Activated CD8-positive, alpha-beta memory T cell treated with anti-CD3 and anti-CD28 coated beads for 24 hours (primary cell): ENCODE results near the gene FBXO40.

ENCODE experiments used
- DNase-seq: peaks from one replicate; pipeline ENCODE4 v3.0.0-alpha.2; 2020

FBXO40 gene

DNA sequence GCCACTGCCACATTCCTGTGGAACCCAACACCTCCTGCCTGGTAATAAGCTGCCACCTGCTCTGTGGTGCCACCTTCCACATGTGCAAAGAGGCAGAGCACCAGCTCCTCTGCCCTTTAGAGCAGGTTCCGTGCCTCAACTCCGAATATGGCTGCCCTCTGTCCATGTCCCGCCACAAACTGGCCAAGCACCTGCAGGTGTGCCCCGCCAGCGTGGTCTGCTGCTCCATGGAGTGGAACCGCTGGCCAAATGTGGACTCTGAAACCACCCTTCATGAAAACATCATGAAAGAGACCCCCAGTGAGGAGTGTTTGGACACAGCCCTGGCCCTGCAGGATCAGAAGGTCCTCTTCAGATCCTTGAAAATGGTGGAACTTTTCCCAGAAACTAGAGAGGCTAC is 28.3 kb downstream of the FBXO40 start:
- DNase-seq = no peak

DNA sequence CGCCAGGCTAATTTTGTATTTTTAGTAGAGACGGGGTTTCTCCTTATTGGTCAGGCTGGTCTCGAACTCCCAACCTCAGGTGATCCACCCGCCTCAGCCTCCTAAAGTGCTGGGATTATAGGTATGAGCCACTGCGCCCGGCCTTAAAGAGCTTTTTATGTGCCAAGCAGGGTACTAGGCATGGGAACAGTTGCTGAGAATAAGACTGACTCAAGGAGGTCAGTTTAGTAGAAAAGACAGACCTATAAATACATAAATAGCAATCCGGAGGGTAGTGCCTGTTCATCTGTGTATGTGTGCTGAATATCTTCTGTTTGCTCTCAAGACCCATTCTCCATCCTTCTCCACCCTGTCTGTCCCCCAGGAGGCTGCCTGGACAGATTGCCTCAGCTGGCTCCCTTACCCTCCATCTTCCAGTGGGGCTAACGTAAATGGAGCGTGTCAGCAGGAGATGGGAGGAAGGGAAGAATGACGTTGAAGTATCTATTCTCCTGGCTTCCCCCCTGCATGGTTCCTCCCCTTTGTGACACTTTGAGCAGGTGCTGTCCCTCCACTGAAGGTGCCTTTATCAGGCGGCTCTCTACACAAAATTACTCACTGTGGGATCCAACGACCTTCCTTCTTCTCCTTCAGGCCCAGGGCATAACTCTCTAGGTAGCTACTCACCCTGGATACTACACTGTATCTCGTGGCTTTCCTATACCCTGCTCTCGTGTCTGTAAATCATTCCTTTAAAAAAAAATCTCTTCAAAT is 31.1 kb downstream of the FBXO40 start:
- DNase-seq = no peak

DNA sequence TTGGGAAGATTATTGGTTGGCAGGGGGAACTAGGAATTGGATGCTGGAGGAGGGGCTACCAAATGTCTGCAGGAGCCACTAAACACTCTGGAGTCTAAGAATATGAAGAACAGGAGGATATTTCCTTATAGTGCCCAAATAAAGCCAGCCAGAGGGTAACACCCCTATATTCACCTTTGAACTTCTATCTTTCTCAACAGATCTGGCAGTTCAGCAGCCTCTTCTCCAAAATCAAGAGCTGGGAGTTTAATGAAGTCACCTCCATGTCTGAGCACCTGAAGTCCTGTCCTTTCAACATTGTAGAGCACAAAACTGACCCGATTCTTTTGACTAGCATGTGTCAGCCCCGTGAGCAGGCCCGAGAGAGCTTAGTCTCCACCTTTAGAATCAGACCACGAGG is 33.3 kb downstream of the FBXO40 start:
- DNase-seq = no peak

DNA sequence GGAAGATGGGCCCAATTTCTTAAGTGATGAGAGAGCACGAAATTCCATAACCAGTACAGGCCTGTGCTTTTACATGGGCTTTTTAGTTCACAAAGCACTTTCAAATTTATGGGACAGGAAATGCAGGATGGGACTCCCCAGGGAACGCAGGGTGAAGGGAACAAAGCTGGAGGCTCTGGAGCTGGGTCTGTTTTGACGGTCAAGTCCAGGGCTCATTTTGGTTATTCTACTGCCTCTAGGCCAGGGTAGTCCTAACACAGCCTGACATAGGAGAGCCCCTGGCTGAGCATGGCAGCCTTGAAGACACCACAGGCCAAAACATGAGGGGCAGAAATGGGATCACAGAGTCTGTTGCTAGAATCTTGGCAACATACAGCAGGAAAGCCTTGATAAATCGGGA is 34.0 kb downstream of the FBXO40 start:
- DNase-seq = no peak

DNA sequence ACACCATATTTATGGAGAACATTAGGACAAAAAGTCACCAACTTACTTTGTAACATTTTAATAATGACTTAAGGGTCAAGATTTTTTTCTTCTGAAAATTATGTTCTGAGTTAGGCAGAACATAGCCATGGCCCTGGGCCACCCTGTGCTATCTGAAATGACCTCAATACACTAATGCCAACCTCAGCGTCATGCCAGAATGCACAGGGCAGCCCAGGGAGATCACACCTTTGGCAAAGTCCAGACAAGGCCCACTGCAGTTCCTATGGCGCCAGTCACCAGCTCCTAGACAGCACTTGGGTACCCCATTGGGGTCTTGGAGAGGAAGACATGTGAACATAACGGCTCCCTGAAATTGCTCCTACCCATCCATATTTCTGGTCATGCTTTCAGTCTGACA is 34.4 kb downstream of the FBXO40 start:
- DNase-seq = no peak

DNA sequence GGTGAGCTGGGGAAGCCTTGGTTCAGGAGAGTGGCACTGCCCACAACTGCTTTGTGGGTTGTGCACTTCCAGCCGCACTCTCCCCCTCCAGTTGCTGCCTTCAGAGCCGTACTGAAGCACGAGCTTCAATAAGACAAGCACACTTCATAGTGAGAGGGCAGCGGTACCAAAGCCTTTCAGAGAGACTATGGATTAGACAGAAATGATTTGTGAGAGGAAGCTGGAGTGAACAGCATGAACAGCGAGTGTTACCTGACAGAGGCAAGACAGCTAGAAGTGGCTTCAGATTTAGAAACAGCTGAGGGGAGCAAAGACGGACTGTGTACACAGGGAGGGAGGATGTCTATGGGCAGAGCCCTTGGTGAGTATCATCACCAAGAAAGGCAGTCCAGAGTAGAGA is 36.4 kb downstream of the FBXO40 start:
- DNase-seq = no peak

DNA sequence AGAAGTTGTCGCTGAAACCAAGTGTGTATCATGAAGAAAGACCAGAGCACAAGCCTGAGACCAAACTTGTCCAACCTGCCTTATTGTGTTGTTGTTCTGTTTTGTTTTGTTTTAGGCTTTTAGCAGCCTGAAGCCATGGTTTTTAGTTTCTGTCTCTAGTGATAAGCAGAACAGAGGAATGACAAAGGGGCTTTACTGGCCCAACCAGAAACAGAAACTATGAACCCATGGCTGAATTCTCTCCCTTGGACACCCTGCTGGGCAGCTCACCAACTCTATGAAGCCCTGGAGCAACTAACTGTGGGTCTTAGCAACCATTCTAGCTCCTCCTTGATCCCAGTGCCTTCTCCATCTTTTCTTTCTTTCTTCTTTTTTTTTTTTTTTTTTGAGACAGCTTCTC is 37.2 kb downstream of the FBXO40 start:
- no peak for DNase-seq

DNA sequence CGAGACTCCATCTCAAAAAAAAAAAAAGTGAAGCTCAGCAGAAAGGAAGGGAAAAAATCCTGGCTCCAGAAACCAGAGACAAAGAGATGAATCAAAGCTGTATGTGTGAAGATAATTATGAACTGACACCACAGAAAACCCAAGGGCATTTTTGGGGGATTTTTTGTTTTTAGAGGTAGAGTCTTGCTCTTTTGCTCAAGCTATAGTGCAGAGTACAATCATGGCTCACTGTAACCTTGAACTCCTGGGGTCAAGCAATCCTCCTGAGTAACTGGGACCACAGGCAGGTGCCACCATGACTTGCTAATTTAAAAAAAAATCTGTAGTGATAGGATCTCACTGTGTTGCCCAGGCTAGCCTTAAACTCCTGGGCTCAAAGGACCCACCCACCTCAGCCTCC is 44.7 kb downstream of the FBXO40 start:
- DNase-seq = no peak

DNA sequence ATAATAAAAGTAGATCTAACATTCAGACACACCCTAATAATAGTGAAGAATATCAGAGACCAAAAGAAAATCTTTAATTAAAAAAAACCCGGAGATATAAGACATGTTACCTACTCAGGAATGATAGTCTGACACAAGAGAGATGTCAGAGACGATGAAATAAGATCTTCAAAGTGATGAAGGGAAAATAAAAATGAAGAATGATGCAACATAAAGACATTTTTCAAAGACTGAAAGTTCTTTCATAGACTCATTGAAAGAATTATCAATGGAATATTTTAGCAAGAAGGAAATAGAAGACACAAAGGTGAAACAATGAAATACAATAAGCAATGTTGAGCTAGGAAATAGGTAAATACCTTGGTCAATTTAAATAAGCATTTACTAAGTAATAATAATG is 47.9 kb downstream of the FBXO40 start:
- no peak for DNase-seq

DNA sequence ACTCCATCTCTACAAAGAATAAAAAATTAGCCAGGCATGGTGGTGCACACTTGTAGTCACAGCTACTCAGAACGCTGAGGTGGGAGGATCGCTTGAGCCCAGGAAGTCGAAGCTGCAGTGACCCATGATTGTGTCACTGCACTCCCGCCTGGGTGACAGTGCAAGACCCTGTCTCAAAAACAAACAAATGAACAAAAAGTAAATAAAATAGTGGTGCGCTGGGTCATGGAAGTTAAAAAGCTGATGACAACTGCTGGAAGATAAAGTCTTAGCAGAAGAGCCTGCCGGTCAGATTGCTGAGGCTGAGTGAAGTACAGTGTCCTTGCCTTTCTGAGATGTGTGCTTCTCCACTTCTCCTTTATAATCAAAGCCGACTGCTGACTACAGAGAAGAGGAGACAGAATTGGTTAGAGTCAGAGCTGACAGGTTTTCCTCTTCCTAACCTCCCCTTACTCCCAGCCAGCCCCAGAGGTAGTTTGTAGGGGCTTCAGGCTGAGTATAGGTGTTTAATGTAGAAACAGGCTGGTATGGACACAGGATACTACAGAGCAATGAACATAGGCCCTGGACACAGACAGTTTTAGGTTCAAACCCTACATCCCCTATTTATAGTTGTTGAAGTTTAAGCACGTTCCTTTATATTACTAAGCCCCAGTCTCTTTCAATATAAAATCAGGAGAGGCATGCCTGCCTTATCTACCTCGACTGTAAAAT is 49.6 kb downstream of the FBXO40 start:
- DNase-seq = no peak

DNA sequence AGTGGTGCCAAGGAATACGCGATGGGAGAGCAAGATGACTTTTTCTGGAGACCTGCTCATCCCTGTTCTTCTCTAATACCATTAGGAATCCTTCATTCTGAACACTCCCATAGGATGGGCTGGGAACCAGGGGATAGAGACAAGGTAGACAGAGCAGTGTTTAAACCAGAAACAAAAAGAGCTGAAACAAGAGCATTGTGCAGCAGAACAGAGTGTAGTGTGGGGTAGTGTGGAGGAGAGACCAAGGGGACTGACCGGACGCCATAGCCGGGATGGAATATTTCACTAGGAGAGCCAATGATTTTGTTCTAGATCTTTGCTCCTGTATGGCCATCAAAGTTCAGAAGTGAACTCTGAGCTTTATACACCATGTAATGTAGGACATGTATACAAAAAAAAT is 51.9 kb downstream of the FBXO40 start:
- no peak for DNase-seq

DNA sequence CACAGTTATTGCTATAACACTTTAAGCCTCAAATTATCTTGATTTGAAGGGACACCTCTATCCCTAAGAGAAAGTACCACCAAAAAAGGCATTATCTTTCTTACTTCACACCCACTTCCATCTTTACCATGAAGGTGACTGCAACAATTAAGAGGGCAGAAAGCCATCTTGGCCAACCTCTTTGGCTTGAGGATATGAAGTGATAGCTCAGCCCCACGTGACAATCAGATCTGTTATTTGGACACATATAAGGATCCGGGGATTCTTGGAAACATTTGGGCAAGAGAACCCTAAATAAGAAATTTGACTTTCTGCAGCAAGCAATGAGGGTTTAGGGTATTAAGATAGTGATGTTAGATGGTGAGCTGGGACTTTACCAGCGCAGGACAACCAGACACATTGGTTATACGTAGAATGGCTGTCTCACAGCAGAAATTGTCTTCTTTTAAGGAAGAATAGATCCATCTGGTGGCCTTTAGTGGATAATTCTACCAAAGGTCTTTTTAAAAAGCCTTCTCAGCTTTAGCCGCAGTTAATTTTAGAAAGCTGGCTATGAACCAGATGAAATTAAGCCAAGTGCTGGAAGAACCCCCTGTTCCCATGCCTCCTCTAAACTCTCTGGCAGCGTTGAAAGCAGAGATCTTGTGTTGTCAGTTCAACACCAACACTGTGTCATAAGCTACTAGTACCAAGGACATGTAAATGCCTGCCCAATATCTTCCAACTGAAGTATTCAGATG is 55.2 kb downstream of the FBXO40 start:
- DNase-seq = no peak

DNA sequence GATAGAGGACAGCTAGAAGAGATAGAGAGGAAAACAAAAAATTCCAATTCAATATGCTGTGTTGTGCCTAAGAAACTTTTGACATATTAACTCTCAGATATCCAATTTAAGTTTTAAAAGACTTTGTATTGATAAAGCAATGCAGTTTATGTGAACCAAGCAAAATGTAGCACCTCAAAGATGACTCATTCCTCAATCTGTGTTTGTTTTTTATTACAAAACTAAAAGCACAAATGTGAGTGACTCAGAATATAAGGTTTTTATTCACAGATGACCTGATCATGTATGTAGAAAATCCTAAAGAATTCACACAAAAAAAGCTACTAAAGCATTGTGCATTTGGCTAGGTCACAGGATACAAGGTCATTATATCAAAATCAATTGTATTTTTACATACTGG is 56.5 kb downstream of the FBXO40 start:
- no peak for DNase-seq

DNA sequence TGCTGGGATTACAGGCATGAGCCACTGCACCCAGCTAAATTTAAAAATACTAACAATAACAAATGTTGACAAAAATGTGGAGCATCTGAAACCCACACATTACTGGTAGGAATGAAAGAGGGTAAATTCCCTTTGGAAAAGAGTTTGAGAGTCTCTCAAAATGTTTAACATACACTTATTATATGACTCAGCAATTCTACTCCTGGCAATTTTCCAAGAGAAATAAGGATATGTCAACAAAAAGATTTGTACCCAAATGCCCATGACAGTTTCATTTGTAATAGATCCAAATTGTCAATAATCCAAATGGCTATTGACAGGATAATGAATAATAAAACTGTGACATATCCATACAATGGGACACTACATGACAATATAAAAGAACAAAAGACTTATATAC is 58.5 kb downstream of the FBXO40 start:
- DNase-seq = no peak

DNA sequence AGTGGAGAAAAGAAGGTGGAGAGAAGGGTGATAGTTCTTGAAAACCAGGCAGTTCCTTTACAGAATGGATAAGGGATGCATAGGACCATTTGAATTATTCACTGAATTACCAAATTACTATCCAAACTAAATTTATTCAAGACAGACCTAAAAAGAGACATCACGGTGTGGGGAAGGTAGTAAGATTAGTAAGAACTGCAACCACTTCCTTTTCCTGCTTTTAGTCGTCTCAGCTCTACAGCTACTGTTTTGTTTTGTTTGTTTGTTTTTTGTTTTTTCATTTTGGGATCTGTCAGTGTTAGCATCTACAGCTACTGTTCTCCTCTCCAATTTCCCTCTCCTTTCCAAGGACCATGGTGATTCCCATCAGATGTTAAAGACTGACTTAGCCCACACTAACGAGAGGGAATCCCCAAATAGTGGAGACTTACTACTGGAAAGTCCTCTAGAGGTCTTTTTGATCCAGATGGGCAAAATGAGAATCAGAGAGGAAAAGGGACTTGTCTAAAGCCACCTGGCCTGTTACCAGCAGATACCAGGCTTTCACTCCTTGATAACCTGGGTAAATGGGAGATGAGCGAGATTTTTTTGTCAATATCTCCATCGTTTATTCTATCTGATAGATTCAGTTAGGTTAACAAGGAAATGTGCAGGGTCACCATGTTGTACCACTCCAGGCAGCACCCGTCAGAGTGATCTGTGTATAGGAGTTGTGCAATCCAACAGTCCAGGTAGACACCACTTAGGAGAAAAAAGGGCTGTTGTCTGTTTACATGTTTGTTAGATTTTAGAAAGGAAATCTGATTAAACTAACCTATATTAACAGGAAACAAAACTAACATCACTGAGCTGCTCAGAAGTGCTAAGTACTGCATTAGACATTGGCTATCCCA is 61.6 kb downstream of the FBXO40 start:
- no peak for DNase-seq

DNA sequence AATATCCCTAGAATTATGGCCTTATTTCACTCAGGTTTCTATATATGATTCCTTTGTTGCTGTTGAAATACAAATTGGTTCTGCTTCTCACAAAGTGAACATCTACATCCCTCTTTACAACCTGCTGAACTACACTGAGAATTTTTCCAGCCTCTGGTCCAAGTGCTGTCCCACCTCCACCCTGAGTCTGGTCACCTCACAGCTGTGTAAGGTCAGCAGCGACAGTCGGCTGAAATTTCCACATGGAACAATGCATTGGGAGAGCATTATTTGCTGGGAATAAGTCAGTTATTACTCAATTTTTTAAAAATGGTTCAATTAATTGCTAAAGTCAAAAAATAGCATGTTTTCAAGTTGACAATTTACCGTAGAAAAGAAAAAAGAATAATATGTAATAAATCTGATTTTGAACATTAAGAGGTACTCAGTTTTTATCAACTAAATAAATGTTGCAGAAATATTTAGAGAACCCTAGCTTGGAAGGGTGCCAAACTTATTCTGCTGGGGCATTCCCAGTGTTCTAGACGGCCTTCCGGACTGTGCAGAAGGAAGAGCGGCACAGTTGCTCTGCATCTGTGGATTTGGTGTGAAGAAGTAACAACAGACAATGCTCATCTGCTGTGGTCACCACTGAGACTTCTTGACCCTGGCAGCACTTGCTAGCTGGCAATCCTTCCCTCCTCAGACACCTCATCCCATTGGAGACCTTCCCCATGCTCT is 65.7 kb downstream of the FBXO40 start:
- DNase-seq = no peak

DNA sequence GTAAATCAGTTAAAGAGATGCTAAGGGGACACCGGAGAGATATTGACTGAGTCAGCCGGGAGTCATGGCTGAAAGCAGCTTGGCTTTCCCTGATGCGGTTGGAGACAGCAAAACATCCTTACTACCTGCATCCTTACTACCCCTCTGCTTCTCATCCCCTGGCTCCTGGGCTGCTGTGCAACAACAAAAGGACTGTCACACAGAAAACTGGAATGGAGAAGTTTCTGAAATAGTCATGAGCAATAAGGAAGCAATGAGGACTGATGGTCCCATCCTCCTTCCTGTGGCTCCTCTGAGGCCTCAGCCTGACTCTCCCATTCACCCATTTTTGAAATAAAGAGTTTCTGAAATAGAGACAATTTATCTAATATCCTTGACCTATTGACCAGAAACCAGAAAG is 66.4 kb downstream of the FBXO40 start:
- no peak for DNase-seq

DNA sequence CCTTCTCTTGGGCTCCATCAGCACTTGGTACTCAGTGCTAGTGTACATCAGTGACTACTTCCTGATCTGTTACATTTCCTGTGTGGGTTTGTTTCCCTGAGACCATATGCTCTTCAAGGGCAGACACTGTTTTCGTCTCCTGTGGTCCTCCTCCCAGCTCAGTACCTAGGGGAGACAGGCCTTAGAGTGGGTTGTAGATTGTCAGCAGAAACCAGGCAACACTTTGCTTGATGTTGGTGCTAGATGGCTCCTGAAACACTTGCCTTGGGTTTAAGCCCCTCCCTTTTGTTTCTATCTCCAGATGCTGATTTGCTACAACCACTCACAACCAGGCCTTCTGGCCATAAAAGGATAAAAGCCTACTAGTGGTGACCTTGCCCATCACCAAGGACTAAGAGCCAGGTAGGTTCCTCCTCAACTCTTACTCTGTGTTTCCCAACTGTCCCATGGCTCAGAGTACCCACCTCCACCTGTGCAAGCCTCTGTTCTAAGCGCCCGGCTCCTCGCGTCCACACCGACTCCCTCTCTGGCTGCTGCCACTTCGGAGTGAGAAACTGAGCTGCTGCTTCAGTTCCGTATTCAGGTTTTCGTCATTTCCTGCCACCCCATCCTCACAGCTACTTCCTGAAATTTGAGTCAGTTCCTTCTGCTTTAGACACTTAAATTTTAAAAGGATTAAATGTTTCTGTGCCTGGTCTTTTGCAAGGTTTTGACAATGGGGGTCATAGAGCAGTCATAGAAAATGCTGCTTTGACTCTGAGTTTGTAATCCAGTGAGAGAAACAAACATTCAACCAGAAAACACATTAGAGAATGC is 67.4 kb downstream of the FBXO40 start, which contains the start of gene HCLS1:
Gene HCLS1 (minus strand): TSS at position 548 of the 816 bp plus-strand sequence. CDS start 2,556 bp downstream, outside the sequence.
- DNase-seq = peak; percentile 90

DNA sequence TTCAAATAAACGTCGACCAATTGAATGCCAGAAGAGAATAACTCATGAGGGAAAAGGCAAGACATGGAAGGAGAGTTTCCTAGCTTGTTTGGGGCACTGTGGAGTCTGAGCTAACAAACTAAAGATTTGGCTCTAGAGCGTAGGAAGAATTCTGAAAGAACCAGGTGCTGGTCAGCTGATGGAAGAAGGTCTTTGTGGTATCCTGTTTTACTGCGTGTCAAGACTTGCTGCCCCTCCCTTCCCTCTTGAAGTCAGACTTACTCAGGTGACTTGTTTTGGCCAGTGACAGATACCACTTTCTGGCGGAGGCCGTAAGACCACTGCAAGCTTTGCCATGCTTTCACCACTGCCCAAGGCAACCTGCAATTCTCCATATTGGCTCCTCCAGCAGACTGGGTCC is 68.2 kb downstream of the FBXO40 start:
- no peak for DNase-seq

DNA sequence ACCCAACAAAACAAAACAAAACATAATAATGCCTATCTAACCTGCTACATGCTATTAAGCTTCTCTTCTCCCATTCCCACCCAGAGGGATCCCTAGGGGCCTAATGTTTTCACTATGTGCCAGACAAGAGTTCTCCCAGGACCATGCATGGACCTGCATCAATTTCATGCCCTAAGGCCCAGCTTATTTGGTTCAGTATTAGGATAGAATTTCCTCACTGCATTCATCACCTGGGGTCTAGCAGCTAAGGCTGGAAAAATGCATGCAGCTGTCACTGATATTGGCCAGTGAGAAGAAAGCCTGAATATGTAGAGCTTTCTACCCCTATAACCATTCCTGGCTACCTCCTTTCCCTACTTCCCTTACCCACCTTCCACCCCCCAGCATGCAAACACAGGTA is 69.6 kb downstream of the FBXO40 start:
- no peak for DNase-seq

DNA sequence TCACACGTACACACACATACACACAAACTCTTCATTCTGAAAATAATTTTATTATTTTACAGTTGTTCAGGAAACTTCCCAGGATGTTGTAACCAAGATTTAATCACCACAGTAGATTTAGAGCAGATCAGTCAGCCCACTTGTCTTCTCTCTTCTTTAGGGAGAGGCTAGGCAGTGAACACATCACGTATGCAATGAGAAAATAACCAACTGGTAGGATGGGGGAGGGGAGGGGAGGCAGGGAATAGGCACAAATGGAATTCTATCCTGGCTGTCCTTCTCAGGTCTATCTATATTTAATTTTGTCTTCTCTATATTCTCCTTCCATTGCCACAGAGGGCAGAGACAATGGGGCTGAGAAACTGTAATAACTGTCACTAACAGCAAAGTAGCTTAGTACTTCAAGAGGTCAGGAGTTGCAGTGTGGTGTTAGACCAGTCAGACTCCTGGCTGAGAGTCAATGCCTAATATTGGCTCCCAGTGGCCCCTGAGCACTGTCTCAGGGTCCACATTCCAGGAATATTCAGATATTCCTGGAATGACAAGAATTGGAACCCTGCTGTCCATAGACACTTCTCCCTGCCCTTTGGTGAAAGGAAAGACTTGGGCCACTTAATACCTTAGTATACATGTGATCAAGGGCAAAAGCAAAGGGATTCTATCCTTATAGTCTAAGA is 70.1 kb downstream of the FBXO40 start:
- no peak for DNase-seq
